ENCODE data around the gene SH3BP5.
"Not testable (repeated sequence)": the region's sequence is repeated elsewhere in the genome, so short reads cannot be mapped to it uniquely, and the experiment has no call there.

Gene SH3BP5, protein sequence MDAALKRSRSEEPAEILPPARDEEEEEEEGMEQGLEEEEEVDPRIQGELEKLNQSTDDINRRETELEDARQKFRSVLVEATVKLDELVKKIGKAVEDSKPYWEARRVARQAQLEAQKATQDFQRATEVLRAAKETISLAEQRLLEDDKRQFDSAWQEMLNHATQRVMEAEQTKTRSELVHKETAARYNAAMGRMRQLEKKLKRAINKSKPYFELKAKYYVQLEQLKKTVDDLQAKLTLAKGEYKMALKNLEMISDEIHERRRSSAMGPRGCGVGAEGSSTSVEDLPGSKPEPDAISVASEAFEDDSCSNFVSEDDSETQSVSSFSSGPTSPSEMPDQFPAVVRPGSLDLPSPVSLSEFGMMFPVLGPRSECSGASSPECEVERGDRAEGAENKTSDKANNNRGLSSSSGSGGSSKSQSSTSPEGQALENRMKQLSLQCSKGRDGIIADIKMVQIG

DNA sequence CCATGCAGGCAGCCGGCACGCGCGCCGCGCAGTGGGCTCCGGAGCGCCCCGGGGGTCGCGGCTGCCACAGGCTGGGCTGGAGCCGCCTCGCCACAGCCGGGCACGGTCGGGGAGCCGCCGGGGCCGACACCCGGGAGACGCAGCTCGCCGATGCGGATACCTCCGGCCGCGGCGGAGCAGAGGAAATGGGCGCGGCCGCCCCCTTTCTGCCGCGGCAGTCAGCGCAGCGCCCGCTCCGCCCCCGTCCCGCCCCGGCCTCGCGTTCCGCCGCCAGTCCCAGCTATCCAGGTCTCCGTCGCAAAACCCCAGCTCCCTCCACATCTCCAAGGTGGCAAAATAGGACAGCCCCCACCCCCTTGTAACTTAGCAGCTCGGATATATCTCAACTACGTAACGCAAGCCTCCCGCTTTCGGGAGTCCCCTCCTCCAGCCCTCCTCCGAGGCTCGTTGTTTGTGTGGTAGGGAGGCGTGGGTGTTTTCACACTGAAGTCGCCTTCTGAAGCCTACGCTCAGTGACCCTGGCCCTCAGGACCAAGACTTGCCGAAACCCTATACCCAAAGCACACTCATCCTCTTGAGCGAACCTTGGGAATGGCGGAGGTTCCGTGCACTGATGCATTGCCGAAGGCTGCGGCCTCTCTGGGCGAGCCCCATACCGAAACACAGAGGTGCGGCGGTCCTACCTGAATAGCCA, at the start of gene SH3BP5:
SH3BP5 (minus strand) TSS at position 182 of the 694 bp plus-strand sequence; CDS start at position 4, 178 bp downstream.
- DNase-seq (ENCODE audit: low read depth in 4 of 4, low spot score in 1 of 4): peak; percentile 49 to 73 (median 56)

DNA sequence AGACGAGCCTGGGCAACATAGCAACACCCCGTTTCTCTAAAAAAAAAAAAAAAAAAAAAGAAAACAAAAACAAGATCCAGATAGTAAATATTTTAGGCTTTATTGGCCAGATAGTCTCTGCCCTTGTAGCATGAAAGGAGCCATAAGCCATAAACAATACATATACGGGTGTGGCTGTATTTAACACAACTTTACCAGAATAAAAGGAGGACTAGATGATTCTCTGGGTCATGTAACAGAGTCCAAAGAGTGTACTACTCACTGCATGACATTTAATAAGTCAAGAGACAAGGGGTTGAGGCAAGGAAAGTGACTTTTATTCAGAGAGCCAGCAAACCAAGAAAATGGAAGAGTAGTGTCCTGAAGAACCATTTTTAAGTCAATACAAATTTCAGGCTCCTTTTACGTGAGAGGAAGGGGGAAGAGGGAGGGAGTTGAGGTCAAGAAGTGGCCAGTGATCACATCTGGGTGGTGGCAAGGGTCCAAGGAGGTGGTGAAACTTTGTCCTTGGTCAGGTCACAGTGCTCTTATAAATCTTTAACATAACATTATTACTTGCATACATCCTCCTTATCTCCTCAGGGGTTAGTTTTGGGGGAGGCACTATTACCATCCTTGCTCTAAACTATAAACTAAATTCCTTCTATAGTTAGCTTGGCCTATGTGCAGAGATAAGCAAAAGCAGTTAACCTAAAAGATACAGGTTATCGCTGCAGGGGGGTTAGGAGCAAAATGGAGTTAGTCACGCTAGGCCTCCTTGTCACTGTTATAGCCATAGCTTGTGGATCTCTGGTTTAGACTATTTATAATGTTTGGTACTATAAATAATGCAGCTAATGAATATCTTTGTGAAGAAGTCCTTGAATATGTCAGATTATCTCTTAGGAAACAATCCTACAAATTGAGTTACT, 48.8 kb upstream of the SH3BP5 start:
- no peak for DNase-seq (ENCODE audit: low read depth in 4 of 4, low spot score in 1 of 4)

DNA sequence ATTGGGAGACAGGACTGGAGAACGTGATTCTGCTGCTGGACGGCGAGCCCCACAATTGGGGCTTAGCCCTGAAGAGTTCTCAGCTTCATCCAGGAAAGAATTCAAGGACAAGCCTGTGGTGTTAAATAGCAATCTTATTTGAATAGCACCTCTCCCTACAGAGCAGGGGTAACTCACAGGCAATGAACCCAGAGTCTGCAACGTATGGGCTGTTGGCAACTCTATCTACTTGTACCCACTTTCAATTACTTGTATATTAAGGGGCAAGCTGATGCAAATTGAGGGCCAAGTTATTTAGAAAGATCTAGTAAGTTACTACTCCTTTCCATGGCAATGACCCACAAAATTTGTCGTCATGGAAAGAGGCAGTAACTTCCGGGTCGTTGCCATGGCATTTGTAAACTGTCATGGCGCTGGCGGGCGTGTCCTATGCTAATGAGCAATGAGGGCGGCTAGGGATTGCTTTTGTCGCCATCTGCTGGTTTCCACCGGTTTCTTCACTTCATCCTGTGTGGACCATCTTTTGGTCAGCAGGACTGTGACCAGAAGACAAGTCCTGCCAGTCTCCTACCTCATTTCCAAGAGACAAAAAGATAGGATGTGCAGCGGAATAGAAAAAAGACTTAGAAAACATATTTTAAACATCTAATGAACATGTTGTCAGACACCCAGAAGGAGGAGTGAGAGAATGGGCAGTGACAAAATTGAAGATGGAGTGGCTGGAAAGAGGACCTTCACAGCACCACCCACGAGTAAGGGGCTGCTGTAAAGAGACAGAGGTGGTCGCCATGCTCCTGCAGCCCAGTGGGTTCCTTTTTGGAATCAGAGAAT, 45.8 kb upstream of the SH3BP5 start:
- DNase-seq (ENCODE audit: low read depth in 4 of 4, low spot score in 1 of 4): peak; percentile 83 to 95 (median 89)

DNA sequence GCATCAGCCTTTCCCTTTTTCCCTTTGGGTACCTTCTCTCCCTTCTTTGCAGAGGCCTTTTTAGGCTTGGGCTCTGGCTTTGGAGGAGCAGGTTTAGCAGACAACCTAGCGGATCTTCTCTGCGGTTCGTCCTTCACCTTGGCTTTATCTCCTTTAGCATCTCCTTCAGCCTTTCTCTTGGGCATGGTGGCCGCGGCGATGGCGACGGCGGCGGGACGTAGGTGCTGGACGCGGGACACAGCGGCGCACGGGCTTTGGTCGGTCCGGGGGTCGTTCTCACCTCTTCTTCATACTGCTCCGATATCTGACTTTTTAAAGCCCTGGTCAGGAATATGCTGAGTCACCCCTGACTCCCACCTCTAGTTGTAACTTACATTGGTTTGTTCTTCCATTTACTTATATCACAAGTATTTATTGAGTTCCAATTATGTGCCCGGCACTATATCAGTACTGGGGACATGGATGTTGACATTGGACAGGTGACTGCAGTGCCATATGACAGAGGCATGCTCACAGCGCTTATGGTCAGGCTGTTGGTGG, 43.1 kb upstream of the SH3BP5 start:
- DNase-seq (ENCODE audit: low read depth in 4 of 4, low spot score in 1 of 4): no peak

DNA sequence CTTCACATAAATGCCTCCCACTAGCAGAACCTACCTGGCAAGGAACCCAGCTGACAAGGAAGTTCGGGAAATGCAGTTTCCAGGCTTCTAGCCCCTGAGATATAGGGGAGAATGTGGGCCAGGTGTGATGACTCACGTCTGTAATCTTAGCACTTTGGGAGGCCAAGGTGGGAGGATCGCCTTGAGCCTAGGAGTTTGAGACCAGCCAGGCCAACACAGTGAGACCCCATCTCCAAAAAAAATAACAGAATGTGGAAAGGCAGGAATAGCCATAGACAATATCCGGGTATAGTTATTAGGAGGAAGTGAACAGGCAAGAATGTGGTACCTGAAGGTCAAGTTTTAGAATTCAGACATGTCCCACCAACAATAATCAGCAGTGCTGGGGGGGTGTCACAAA, 40.5 kb upstream of the SH3BP5 start:
- no peak for DNase-seq (ENCODE audit: low read depth in 4 of 4, low spot score in 1 of 4)

DNA sequence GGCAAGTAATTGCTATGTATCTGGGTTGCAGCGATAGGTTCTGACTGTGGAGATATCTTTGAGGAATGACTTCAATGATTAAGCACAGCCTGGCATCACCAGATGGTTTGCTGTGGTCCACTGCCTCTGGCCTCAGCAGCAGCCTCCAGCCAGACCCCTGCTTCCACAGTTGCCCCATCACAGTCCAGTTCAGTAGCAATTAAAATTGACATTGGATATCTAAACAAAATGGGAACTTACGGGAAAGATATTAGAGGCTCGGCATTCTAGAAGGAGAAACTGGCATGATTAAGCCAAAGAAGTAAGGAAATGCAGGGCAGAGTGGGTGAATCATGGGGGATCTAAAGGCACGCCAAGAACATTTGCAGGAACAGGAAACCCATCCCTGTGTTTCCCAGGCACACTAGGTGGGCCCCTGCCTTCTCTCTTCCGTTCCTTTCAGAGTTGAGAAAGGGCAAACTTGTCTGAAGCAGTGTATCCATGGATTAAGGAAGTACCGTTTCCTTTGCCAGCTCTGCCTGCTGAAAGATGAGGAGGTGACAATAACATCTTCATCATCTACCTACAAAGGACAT, 36.3 kb upstream of the SH3BP5 start:
- DNase-seq (ENCODE audit: low read depth in 4 of 4, low spot score in 1 of 4): no peak

DNA sequence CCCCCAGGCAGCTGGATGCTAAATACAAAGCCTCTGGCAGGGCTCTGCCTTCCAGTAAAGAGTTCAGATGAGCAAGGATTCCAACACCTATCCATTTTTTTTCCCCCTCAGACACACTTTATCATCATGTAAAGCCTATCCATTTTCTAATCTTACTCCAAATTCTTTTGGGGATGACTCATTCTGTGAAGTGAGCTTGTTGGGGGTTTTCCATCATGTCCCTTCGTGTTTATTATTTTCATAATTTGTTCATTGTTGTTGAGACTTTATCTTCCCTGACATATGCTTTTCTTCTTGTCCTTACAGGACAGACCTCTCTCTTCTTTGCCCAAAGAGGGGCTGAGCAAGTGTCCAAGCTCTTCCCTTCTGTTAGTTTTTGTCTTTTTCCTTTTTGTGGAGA, 34.7 kb upstream of the SH3BP5 start:
- no peak for DNase-seq (ENCODE audit: low read depth in 4 of 4, low spot score in 1 of 4)

DNA sequence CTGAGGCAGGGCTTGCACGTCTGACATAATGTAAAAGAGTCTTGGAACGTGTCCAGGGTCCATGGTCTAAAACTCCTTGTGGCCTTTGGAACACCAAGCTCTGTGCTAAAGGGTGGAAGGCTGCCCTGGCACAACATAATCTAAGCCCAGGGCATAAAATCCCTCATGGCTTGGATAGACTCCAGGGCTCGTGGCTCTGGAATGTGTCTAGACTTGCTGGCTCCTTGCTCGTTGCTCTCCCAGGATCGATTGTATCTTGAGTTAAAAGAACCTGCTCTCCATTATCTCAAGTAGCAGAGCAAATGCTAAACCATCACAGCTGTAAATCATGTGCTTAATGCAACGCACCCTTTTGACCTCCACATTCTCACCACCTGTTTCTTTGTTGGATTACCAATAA, 31.7 kb upstream of the SH3BP5 start:
- not testable (repeated sequence) for DNase-seq (ENCODE audit: low read depth in 4 of 4, low spot score in 1 of 4)

DNA sequence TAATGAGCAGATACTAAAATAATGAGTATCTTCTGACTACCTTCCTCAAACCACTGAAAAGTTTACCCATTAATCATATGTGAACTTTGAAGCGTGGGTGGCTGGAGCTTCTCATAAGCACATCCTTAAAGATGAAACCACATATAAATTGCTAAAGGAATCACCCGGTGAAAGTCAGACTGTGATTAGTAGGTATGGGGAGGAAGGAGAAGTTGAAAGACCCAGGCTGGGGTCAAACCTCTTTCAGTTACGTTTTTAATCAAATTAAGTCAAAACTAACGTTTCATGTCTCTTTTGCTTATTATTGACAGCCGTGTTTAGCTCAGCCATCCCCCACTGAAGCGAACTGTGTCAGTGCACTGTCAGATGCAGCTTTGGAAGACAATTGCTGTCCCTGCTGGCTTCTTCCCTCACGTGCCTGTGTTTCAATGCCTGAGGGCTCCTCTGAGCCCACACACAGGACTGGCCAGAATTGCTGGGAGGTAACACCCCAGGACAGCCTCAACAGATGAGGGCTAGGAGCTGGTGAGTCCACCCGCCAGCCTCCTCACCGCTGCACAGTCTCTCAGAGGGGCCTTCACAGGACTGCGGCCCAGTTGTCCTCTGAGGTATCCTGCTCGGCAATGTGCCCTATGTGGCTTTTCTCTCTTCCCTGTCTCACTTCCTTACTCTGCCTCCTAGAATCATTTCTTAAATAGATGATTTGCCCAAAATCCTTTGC, 29.3 kb upstream of the SH3BP5 start:
- DNase-seq (ENCODE audit: low read depth in 4 of 4, low spot score in 1 of 4): peak in 3 of 4 experiments; percentile 37 to 52 (median 38)

DNA sequence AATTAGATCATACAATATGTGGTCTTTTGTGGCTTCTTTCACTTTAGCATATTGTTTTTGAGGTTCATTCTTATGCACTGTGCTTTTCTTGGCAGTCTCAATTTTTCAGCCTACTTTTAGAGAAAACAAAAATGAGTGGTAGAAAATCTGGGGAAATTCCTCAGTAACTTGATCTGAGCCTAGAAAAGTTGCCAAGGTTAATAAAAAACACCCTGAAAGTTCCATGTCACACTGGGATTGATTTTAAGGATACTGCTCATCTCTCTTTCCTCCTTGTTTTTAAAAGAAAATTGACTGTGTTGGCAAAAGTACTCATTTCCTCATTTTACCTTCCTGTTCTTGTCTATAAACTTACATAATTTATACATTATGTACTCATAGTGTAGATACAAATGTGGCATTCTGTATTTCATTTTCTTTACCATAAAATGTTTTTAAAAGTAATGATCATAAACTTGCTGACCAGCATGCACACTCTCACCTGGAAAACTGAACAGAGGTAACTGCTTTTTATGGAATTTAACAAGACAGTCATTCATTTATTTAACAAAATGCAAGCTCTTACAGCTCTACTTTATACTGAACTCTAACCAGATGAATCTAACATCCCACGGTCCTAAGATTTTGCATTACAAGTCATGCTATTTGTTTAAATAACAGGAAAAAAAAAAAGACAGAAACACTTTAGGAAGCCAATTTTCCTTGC, 28.6 kb upstream of the SH3BP5 start:
- no peak for DNase-seq (ENCODE audit: low read depth in 4 of 4, low spot score in 1 of 4)

DNA sequence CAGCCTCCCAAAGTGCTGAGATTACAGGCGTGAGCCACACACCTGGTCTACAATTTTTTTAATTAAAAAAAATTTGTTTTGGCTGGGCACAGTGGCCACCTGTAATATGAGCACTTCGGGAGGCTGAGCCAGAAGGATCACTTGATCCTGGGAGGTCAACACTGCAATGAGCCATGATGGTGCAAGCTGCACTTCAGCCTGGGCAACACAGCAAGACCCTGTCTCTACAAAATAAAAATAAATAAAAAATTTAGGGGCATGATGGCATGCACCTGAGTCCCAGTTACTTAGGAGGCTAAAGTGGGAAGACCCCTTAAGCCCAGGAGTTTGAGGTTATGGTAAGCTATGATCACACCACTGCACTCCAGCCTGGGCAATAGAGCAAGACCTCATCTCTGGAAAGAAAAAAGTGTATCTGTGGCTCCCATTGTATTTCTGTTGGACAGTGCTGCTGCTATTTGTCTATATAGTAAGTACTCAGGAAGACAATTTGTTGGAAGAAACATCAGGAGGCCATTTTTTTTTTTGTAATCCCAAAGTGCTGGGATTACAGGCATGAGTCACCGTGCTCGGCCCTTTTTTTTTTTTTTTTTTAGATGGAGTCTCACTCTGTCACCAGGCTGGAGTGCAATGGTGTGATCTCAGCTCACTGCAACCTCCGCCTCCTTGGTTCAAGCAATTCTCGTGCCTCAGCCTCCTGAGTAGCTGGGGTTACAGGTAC, 27.5 kb upstream of the SH3BP5 start:
- no peak for DNase-seq (ENCODE audit: low read depth in 4 of 4, low spot score in 1 of 4)

DNA sequence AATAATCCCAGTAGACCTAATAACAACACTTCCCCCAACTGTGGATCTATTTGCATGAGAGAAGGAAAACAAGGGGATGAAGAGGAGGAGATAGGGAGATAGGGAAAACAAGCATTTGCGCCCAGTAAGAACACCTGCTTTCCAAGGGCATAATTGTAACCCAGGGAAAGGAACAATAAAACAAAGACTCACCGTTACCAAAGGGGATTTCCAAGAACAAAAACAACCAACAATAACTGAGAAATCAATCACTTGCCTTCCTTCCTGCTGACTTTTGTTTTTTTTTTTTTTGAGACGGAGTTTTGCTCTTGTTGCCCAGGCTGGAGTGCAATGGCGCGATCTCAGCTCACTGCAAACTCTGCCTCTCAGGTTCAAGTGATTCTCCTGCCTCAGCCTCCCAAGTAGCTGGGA, 24.3 kb upstream of the SH3BP5 start:
- DNase-seq (ENCODE audit: low read depth in 4 of 4, low spot score in 1 of 4): not testable (repeated sequence)

DNA sequence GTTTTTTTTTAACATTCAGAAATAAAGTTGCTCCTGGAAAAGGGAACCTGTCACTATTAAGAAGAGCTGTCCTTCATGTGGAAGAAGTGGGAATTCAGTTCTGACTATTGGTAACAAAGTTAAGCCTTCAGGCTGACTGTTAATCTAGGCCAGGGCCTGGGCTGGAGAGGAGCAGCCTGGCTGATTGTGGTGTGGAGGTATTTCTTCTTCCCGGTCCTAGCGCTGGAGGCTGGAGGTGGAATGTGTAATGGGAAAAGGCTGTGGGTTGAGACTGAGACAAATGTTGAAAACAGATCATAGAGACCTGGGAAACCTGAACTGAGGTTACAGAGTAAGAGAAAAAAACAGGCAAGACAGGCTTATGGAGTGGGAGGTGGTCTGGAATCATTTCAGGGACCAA, 23.8 kb upstream of the SH3BP5 start:
- no peak for DNase-seq (ENCODE audit: low read depth in 4 of 4, low spot score in 1 of 4)

DNA sequence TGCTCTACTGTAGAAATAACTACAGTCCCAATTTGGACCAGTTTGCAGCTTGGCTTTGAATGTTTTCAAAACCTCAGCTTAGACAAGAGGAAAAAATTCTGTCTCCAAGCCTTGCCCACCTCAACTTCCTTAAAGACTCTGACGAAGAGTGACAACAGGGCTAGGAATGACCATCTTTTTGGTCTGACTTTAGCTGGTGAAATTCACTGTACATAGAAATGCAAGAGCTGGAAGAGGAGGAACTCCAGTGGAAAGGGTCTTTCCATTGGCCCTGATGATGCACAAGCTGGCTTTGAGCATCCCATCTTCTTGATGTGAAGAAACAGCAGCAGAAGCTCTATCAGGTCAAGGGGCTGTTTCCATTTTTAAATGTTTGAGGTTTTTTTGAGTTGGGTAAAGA, 22.7 kb upstream of the SH3BP5 start:
- DNase-seq (ENCODE audit: low read depth in 4 of 4, low spot score in 1 of 4): no peak

DNA sequence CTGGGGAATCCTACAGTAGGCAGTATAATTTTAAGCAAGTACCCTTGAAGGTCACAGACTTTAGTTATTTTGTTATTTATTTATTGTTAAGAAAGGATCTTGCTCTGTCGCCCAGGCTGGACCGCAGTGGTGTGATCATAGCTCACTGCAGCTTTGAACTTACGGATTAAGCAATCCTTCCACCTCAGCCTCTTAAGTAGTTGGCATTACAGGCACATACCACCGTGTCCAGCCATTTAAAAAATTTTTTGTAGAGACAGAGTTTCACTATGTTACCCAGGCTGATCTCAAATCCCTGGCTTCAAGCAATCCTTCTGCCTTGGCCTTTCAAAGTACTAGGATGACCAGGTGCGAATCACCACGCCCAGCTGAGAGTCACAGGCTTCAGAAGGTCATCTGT, 22.1 kb upstream of the SH3BP5 start:
- no peak for DNase-seq (ENCODE audit: low read depth in 4 of 4, low spot score in 1 of 4)

DNA sequence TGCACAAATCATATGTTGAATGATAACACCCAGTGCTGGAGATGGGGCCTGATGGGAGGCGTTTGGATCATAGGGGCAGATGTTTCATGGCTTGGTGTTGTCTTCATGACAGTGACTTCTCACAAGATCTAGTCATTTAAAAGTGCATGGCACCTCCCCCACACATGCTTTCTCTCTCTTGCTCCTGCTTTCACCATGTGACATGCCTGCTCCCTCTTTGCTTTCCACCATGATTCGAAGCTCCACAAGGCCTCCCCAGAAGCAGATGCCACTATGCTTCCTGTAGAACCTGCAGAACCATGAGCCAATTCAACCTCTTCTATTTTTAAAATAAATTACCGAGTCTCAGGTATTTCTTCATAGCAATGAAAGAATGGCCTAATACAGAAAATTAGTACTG, 17.8 kb upstream of the SH3BP5 start:
- no peak for DNase-seq (ENCODE audit: low read depth in 4 of 4, low spot score in 1 of 4)

DNA sequence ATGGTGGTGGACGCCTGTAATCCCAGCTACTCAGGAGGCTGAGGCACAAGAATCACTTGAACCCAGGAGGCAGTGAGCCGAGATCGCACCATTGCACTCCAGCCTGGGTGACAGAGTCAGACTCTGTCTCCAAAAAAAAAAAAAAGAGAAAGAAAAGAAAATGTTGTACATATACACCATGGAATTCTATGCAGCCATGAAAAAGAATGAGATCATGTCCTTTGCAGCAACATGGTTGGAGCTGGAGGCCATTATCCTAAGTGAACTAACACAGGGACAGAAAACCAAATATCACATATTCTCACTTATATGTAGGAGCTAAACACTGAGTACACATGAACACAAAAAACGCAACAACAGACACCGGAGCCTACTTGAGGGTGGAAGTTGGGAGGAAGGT, 17.1 kb upstream of the SH3BP5 start:
- DNase-seq (ENCODE audit: low read depth in 4 of 4, low spot score in 1 of 4): not testable (repeated sequence)

DNA sequence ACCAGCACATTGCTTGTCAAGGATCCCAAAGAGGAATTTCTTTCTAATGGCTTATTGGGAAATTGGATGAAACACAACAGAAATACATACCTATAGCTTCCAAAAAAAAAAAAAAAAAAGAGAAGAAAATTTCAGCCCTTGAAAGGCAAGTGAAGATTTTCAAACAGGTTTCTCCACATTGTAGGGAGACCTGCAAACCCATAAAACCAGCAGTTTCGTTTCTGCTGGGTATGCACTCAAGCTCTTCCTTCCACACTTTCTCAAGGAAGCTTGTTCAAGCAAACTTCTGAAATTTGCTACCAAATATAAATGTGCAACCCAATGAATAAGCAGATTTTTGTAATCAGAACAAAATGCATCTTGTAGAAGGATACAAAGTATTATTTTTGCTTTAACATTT, 15.9 kb upstream of the SH3BP5 start:
- no peak for DNase-seq (ENCODE audit: low read depth in 4 of 4, low spot score in 1 of 4)

Measured in stimulated activated CD4-positive, alpha-beta T cell treated with anti-CD3 and anti-CD28 coated beads, Interleukin-1b, Interleukin-23, amount 100 ng/mL, for 24 hours (primary cell).